GM10248 (cell line): Measurements from ENCODE around the gene POU2F3.
A peak's percentile ranks its signal among the peaks of the same experiment; 100 is the strongest.

Experiments
- CTCF ChIA-PET: fragments of 300-600 bp; sonication (Branson Sonifier 250); formaldehyde crosslinking; extraction: SDS; loops from one replicate; lab custom pipeline; 2021; ENCODE audit warnings: antibody characterized with exemption; lab: Yijun Ruan, JAX
- POLR2A ChIA-PET: fragments of 350-650 bp; sonication (Branson Sonifier 250); formaldehyde crosslinking; extraction: SDS; loops from one replicate; lab custom pipeline; 2020; ENCODE audit warnings: antibody characterized with exemption; lab: Yijun Ruan, JAX
- DNase-seq: peaks from one replicate; pipeline ENCODE4 v3.0.0; 2012; ENCODE audit errors: extremely low spot score
- CTCF ChIP-seq: IDR thresholded peaks from 2 replicates; pipeline ENCODE4 v1.5.1; 2012; ENCODE audit warnings: mild to moderate bottlenecking, low read depth; ENCODE audit errors: extremely low read depth, missing control alignments, control extremely low read depth

The POU2F3 gene

GRCh38 chr11:120335908-120336640 is 96.1 kb downstream of the POU2F3 start, which contains the start of gene ARHGEF12:
ARHGEF12 (plus strand) TSS chr11:120336413; CDS start chr11:120337244, 831 bp downstream.
- peak; percentile 43 for TF ChIP-seq CTCF
- ChIA-PET CTCF (interaction anchor here (0.7 to 4.3 kb wide), 16 partner anchors 10 to 980 kb away, joined by 3 to 22 read pairs (median 6); partner anchors contain the start of gene TLCD5), POLR2A (no interaction called here)
- DNase-seq, result peak; percentile 92

- peak; percentile 62 for DNase-seq
- ChIA-PET POLR2A (no interaction called here), CTCF (interaction anchor here (0.7 to 2.9 kb wide), 9 partner anchors 11 to 121 kb away, joined by 3 to 22 read pairs (median 6); partner anchors contain the start of gene TLCD5)
- TF ChIP-seq CTCF, result no peak
Measured at GRCh38 chr11:120336641-120337354, 96.9 kb downstream of the POU2F3 start.

GRCh38 chr11:120337355-120338106 is 97.6 kb downstream of the POU2F3 start:
- no peak for DNase-seq

GRCh38 chr11:120338107-120338933 is 98.4 kb downstream of the POU2F3 start:
- DNase-seq, result no peak
- CTCF ChIA-PET, result interaction anchor here (1.0 to 1.6 kb wide), 6 partner anchors 8 to 74 kb away, joined by 3 to 6 read pairs (median 4); no protein-coding TSS in a partner anchor
- POLR2A ChIA-PET, result no interaction called here

More at GRCh38 chr11:120337355-120338106, 97.6 kb downstream of the POU2F3 start:
- CTCF ChIA-PET, result interaction anchor here (1.0 to 2.9 kb wide), 8 partner anchors 9 to 101 kb away, joined by 3 to 8 read pairs (median 4); no protein-coding TSS in a partner anchor
- POLR2A ChIA-PET, result no interaction called here
- TF ChIP-seq CTCF, result no peak

GRCh38 chr11:120339394-120339890 is 99.5 kb downstream of the POU2F3 start:
- no peak for TF ChIP-seq CTCF
- no peak for DNase-seq
- ChIA-PET CTCF (interaction anchor here (0.6 to 0.7 kb wide), 2 partner anchors 10 to 15 kb away, joined by 3 read pairs; no protein-coding TSS in a partner anchor), POLR2A (no interaction called here)

More at GRCh38 chr11:120338107-120338933, 98.4 kb downstream of the POU2F3 start:
- no peak for TF ChIP-seq CTCF
